Esophagus squamous epithelium (tissue), 5 donors: Measurements from ENCODE around the gene RIMBP2. TPM values are rescaled to one million over a fixed set of nuclear protein-coding genes. Genes with fewer than 3 reads are reported as not detected.
"Not testable (repeated sequence)": the region's sequence is repeated elsewhere in the genome, so short reads cannot be mapped to it uniquely, and the experiment has no call there.

Experiments
- DNase-seq: peaks from one replicate; lab custom pipeline; 2025; lab: John Stamatoyannopoulos, UW
- H3K27ac ChIP-seq, 4 donors: fragments of 200-600 bp; sonication (generic); one replicate each; pipeline ENCODE4 v1.5.1; 2016 to 2019; ENCODE audit warnings: mild to moderate bottlenecking in 1 of 4
- H3K27me3 ChIP-seq, 4 donors: fragments of 200-600 bp; sonication (generic); 1 replicate in 3 of 4; 2 replicates in 1 of 4; pipeline versions ENCODE4 v1.5.1 to v1.6.0; 2017 to 2021; ENCODE audit warnings: antibody characterized with exemption in 1 of 4
- H3K36me3 ChIP-seq, 3 donors: fragments of 200-600 bp; sonication (generic); one replicate each; pipeline ENCODE4 v1.5.1; 2016 to 2019
- H3K4me1 ChIP-seq, 3 donors: fragments of 200-600 bp; sonication (generic); one replicate each; pipeline ENCODE4 v1.5.1; 2017 to 2019
- H3K4me3 ChIP-seq, 4 donors: fragments of 200-600 bp; sonication (generic); 1 replicate in 3 of 4; 2 replicates in 1 of 4; pipeline ENCODE4 v1.5.1; 2016 to 2019; ENCODE audit warnings: mild to moderate bottlenecking in 2 of 4, moderate library complexity in 1 of 4
- H3K9me3 ChIP-seq, 3 donors: fragments of 200-600 bp; sonication (generic); one replicate each; pipeline ENCODE4 v1.5.1; 2016 to 2019
- CTCF ChIP-seq, 6 experiments: fragments of 450-650 bp in 4 of 6; fragments of 200-600 bp in 2 of 6; sonication (generic) in 2 of 6; IDR thresholded peaks; one replicate each; pipeline ENCODE4 v1.5.1; 2016 to 2019; ENCODE audit warnings: antibody characterized with exemption in 6 of 6, mild to moderate bottlenecking in 4 of 6, moderate library complexity in 4 of 6
- POLR2A ChIP-seq, 4 donors: fragments of 450-650 bp; IDR thresholded peaks; one replicate each; pipeline ENCODE4 v1.6.1; 2017; ENCODE audit warnings: antibody characterized with exemption in 4 of 4, mild to moderate bottlenecking in 4 of 4, moderate library complexity in 3 of 4
- WGBS, 2 donors: methylation state at CpG; one replicate each; pipeline ENCODE4 v1.1.5; 2018; 5-methylcytosine and 5-hydroxymethylcytosine counted together
- intact Hi-C: fragments of 100-400 bp; cut with DNase I; formaldehyde crosslinking; loops from one replicate; pipeline ENCODE4 v1.15.0; 2022
- total RNA-seq, 4 donors: library from RNA; depleted of rRNA; stranded (reverse); fragments of >200 nt; gene quantifications; one replicate each; pipeline ENCODE4 v1.1.0, GENCODE V29; 2016
- donor health status: DM: yes; HTN: yes; CAD: no.

The RIMBP2 gene
- total RNA-seq, 4 donors from 2014 or later: 0.08 to 0.76 (median 0.46) TPM

- 52 to 59% methylated on average over 7 of the region's 7 CpGs for WGBS, 2 donors
- H3K27ac ChIP-seq: no peak overlapping the region
- no peak for TF ChIP-seq POLR2A (IDR thresholded peaks at IDR 0.05)
- no peak for TF ChIP-seq CTCF (IDR thresholded peaks at IDR 0.05)
- DNase-seq: no peak
- intact Hi-C loops: no loop called here
- no peaks in the 10 kb centered on the region for H3K4me1 ChIP-seq
- H3K27me3 ChIP-seq: peaks cover 0 to 4% (median 0%) of the 10 kb centered on the region in 4 donors
- no peaks in the 10 kb centered on the region for H3K9me3 ChIP-seq
- no peak overlapping the region for H3K4me3 ChIP-seq
- no peaks in the 10 kb centered on the region for H3K36me3 ChIP-seq
Measured at GRCh38 chr12:130696379-130697100, 19.6 kb downstream of the RIMBP2 start.

- H3K9me3 ChIP-seq: no peaks in the 10 kb centered on the region
- H3K36me3 ChIP-seq: no peaks in the 10 kb centered on the region
- H3K27me3 ChIP-seq: peaks cover 0 to 9% (median 0%) of the 10 kb centered on the region in 4 donors
- H3K27ac ChIP-seq: no peak overlapping the region
- 60% methylated on average over 6 of the region's 6 CpGs for WGBS, 2 donors
- intact Hi-C loops: no loop called here
- TF ChIP-seq CTCF (IDR thresholded peaks at IDR 0.05) (no peak), POLR2A (IDR thresholded peaks at IDR 0.05) (no peak)
- H3K4me1 ChIP-seq: no peaks in the 10 kb centered on the region
- no peak for DNase-seq
- no peak overlapping the region for H3K4me3 ChIP-seq
Measured at GRCh38 chr12:130695061-130695460, 21.0 kb downstream of the RIMBP2 start.

- Histone ChIP-seq H3K9me3 (no peaks in the 10 kb centered on the region), H3K4me3 (no peak overlapping the region), H3K27ac (no peak overlapping the region), H3K4me1 (no peaks in the 10 kb centered on the region), H3K27me3 (peaks cover 0 to 26% (median 0%) of the 10 kb centered on the region in 4 donors), H3K36me3 (no peaks in the 10 kb centered on the region)
- no peak for DNase-seq
- TF ChIP-seq POLR2A (IDR thresholded peaks at IDR 0.05) (no peak), CTCF (IDR thresholded peaks at IDR 0.05) (no peak)
- intact Hi-C loops: no loop called here
- WGBS, 2 donors: 83 to 85% methylated on average over 8 to 11 of the region's 24 CpGs
Measured at GRCh38 chr12:130689408-130690405, 26.4 kb downstream of the RIMBP2 start.

DNA sequence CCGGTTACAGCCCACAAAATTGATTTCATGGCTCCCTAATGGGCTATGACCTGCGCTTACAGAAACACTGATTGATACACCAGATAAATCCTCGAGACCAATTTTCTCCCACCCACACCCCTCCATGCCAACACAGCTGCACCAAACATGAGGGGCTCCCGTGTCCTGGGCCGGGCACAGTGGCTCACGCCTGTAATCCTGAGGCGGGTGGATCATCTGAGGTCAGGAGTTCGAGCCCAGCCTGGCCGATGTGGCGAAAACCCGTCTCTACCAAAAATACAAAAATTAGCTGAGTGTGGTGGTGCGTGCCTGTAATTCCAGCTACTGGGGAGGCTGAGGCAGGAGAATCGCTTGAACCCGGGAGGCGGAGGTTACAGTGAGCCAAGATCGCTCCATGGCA, 27.1 kb downstream of the RIMBP2 start:
- H3K4me3 ChIP-seq, H3K36me3 ChIP-seq, intact Hi-C loops, H3K4me1 ChIP-seq, H3K9me3 ChIP-seq, DNase-seq, H3K27ac ChIP-seq: not testable (repeated sequence)
- peaks cover 0 to 26% (median 0%) of the 10 kb centered on the region in 4 donors for H3K27me3 ChIP-seq
- 90 to 94% methylated on average over 9 to 13 of the region's 16 CpGs for WGBS, 2 donors

DNA sequence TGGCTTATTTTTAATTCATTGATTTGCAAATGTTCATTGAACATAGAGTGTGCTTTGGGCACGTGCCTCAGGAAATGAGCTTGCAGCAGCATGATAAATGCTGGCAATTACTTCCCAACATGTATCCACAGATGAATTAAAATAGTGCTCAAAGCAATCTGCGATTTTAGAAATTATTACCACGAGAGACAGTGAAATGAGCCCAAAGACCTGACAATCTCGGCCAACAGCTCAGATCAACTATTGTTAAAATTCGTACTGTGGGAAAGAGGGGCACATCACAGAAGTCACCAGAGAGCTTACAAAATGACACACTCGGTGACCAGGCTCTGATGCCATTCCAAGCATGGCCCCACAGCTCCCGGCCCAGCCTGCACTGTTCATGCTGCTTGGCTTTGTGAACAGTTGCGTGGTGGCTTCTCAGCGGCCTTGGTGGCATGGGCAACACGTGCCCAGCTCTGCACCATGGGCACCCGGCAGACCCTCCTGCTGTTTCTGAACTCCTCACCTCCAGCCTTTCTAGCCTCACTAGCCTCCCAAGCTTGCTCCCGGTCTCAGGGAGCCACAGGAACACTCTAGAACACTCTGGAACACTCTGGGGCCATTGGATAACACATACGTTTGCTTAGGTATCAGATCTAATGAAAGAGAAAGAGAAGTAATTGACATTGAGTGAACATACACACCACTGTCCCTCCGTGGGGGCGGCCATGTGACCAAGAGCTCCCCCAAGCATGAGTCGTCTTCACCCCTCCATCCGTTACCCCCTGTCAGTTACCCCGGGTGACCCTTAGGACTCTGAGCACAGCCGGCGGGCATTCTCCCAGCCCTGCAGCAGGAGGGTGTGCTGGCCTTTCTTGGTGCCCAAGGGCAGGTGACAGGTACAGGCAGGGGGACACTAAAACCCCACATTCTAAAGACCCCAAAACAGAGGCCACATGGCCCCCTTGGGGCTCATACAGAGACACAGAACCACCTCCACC, 28.0 kb downstream of the RIMBP2 start:
- Histone ChIP-seq H3K27ac (no peak overlapping the region), H3K4me1 (no peaks in the 10 kb centered on the region), H3K36me3 (no peaks in the 10 kb centered on the region), H3K27me3 (peaks cover 0 to 31% (median 0%) of the 10 kb centered on the region in 4 donors), H3K4me3 (no peak overlapping the region), H3K9me3 (no peaks in the 10 kb centered on the region)
- no peak for DNase-seq
- WGBS, 2 donors: 65 to 78% methylated on average over 16 to 18 of the region's 20 CpGs
- TF ChIP-seq CTCF (IDR thresholded peaks at IDR 0.05) (no peak), POLR2A (IDR thresholded peaks at IDR 0.05) (no peak)
- intact Hi-C loops: no loop called here
